NCI-H2107 treated with DMSO at 0.1 percent for 48 hours (cell line): ENCODE data around the gene BRI3BP.
"Not testable (repeated sequence)": the region's sequence is repeated elsewhere in the genome, so short reads cannot be mapped to it uniquely, and the experiment has no call there.

ENCODE experiments used
- DNase-seq: peaks from one replicate; lab custom pipeline; 2025; ENCODE audit not compliant: unreplicated experiment; lab: John Stamatoyannopoulos, UW

BRI3BP gene

GRCh38 chr12:125065021-125065918 lies 71.8 kb downstream of the BRI3BP start, which contains the start of gene AACS:
Gene AACS, plus strand, starts transcription at chr12:125065435. Its CDS starts 150 bp downstream, at chr12:125065585.
- DNase-seq: peak; percentile 62

- no peak for DNase-seq
Observed at GRCh38 chr12:125065919-125066570, 72.6 kb downstream of the BRI3BP start.

DNA sequence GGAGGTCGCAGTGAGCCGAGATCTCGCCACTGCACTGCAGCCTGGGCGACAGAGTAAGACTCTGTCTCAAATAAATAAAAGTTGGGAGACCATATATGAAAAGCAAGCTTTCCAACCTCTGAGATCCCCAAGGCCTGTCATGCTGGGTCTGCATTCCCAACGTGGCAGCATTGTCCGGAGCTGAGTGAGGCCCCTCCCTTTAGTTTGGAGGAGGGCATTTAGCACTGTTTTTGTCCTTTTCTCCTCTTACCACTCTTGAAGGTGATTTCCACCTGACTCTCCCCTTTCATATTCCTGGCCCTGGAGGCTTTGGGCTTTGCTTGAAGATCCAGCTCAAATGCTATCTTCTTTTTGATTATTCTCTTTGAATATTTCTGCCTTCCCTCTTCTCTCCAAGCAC lies 74.9 kb downstream of the BRI3BP start:
- DNase-seq: no peak

DNA sequence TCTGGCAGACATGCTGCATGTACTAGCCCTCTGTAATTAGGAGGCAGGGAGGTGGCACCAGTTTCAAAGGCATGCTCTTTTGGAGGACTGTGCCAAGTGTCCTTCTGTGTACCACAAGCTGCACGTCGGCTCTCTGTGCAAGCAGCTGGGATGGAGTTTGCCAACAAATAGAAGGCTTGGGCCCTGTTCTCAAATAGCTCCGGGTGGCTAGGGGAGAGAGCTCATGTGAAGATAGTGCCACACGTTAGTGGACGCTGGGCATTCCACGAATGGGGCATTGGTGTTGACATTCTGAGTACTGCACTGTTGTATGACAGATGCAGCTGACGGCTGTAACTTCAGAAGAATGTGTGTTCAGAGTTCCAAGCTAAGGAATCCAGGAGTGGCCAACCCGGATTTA lies 76.2 kb downstream of the BRI3BP start:
- DNase-seq: peak; percentile 24

DNA sequence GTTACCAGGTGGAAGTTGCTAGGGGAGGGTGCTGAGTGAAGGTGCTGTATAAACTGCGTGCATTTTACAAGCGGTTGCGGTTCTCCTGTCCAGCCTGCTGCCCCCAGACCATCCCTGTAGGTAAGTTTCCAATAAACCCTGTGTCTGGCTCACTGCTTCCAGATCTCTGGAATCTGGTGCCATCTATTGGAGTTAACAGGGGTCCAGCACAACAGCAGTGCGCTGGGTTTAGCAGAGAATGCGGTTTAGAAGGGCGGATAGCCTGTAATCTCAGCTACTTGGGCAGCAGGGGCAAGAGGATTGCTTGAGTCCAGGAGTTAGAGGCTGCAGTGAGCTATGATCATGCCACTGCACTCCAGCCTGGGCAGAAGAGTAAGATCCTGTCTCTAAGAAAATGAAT lies 76.7 kb downstream of the BRI3BP start:
- DNase-seq: peak; percentile 13

DNA sequence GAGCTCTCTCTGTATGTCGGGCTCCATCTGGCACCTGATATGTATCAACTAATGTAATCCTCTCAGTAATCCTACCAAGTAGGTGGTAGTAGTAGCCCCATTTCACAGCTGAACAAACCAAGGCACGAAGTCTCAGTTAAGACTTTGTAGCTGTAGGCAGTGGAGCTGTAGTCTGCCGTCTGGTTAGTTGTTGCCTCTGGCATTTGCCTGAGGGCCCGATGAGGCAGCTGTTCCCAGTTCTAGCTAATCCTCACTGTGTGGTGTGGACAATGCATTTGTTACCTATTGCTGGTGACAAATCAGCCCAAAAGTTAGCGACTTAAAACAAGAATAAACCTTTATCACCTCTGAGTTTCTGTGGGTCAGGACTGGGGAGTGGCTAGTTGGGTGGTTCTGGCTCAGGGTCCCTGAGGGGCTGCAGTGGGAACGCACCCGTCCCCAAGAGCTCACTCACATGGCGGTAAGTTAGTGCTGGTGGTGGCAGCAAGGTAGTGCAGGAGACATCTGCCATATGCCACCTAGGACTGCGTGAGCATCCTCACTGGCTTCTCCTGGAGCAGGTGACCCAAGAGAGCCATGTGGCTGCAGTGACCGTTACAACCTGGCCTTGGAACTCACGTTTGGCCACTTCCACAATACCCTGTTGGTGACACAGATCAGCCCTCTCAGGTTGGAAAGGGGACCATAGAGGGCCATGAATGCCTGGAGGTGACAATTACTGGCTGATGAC lies 77.4 kb downstream of the BRI3BP start:
- no peak for DNase-seq

GRCh38 chr12:125071456-125071855 lies 78.0 kb downstream of the BRI3BP start:
- no peak for DNase-seq

DNA sequence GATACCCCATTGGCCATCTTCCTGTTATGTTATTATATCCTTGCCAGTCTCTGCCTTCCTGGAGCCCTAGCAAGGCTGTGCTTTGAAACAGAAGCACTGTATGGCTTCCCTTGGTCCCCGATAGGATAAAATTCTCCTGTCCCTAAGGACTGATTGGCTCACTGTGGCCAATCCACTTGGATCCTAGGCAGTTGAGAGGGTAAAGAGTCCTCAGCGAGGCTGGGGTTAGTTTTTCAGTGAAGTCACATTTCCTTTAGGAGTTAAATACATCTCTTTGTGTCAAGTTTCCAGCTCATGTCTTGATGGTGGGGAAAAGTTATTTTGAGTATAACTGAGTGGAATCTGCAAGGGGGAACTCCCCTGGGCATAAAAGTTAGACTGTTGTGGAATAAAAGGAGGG lies 79.1 kb downstream of the BRI3BP start:
- no peak for DNase-seq

DNA sequence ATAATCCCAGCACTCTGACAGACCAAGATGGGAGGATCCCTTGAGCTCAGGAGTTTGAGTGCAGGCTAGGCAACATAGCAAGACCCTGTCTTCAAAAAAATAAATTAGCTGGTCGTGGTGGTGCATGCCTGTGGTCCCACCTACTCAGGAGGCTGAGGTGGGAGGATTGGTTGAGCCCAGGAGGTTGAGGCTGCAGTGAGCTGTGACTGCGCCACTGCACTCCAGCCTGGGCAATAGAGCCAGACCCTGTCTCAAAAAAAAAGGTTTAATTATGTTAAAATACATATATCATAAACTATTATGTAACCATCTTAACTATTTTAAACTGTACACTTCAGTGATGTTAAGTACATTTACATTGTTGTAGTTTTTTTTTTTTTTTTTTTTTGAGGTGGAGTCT lies 80.8 kb downstream of the BRI3BP start:
- not testable (repeated sequence) for DNase-seq

- no peak for DNase-seq
Observed at GRCh38 chr12:125076103-125076502, 82.7 kb downstream of the BRI3BP start.

- no peak for DNase-seq
Observed at GRCh38 chr12:125079084-125079483, 85.6 kb downstream of the BRI3BP start.

DNA sequence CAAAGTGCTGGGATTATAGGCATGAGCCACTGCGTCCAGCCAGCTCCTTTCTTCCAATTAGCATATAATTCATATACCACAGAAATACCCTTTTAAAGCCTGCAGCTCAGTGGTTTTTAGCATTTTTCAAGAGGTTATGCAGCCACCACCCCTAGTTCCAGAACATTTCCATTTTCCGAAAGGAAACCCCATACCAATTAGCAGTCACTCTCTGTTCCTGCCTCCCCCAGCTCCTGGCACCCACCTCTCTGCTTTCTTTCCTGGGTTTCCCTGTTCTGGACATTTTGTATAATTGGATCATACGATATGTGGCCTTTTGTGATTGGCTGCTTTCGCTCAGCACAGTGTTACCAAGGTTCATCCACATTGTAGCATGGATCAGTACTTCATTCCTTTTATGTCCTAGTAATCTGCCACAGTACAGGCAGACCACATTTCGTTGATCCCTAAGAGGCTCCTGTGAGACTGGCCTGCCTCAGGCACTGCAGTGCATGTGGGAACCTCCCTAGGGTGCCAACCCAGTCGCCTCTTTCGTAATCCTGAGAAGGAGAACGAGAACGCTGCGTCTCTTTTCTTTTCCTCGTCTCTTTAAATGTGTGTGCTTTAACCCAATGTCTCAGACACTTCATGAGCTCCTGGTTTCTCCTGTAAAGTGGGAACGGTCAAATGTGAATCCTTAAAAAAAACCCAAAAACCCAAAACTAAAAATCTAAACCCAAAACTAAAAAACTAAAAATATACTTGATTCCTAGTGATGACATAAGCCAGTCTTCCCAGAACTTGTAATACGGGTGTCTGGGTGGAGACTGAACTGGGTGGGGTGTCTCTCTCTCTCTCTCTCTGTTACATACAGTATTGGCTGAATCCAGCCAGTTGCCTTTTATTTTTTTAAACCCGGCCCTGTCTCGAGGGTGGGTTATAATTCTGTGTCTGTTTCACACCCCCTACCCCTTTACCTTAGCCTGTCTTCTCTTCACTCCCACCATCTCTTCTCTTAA lies 86.5 kb downstream of the BRI3BP start:
- DNase-seq: peak; percentile 33
